ENCODE data around the gene MTTP.

DNA sequence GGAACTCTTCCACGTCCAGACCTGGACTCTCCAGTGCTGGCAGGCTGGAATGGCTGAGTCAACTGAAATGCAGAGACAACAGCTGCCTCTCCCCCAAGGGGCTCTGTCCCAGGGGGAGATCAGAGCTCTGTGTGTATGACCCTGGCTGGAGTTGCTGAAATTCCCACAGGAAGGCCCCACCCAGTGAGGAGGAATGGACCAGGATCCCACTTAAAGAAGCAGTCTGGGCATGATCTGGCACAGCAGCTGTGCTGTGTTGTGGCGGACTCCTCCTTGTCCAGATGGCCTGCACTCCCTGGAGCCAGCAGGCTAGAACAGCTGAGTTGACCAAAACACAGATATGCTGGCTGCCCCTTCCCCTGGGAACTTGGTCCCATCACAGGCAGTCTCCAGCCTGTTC, 38.4 kb upstream of the MTTP start:
- TF ChIP-seq POLR2A (IDR thresholded peaks at IDR 0.05) (no peak), POLR2AphosphoS5 (IDR thresholded peaks at IDR 0.05) (no peak)
- TF ChIP-seq, protein P1, sequence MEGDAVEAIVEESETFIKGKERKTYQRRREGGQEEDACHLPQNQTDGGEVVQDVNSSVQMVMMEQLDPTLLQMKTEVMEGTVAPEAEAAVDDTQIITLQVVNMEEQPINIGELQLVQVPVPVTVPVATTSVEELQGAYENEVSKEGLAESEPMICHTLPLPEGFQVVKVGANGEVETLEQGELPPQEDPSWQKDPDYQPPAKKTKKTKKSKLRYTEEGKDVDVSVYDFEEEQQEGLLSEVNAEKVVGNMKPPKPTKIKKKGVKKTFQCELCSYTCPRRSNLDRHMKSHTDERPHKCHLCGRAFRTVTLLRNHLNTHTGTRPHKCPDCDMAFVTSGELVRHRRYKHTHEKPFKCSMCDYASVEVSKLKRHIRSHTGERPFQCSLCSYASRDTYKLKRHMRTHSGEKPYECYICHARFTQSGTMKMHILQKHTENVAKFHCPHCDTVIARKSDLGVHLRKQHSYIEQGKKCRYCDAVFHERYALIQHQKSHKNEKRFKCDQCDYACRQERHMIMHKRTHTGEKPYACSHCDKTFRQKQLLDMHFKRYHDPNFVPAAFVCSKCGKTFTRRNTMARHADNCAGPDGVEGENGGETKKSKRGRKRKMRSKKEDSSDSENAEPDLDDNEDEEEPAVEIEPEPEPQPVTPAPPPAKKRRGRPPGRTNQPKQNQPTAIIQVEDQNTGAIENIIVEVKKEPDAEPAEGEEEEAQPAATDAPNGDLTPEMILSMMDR (IDR thresholded peaks at IDR 0.05) = no peak
